Panc1 (cell line): Measurements from ENCODE around the gene SMG6.

Source experiments
- CTCF ChIP-seq: fragments of 450-650 bp; IDR thresholded peaks from 2 replicates; pipeline ENCODE4 v1.5.1; 2017; ENCODE audit warnings: mild to moderate bottlenecking
- POLR2AphosphoS5 ChIP-seq: IDR thresholded peaks from 2 replicates; pipeline ENCODE4 v1.6.1; 2012; ENCODE audit warnings: mild to moderate bottlenecking, low read depth, low read length, moderate library complexity
- TCF7L2 ChIP-seq: IDR thresholded peaks from 2 replicates; pipeline ENCODE4 v1.6.1; 2011; ENCODE audit warnings: mild to moderate bottlenecking, low read depth, low read length, inconsistent platforms
- TF ChIP-seq, protein P1 (sequence below), 2 experiments: IDR thresholded peaks; 2 replicates each; pipeline ENCODE4 v1.6.1; 2011 to 2012; ENCODE audit warnings: low read depth in 2 of 2, control low read depth in 1 of 2, low read length in 1 of 2, mild to moderate bottlenecking in 1 of 2, moderate library complexity in 1 of 2; ENCODE audit not compliant: insufficient read depth in 1 of 2

DNA sequence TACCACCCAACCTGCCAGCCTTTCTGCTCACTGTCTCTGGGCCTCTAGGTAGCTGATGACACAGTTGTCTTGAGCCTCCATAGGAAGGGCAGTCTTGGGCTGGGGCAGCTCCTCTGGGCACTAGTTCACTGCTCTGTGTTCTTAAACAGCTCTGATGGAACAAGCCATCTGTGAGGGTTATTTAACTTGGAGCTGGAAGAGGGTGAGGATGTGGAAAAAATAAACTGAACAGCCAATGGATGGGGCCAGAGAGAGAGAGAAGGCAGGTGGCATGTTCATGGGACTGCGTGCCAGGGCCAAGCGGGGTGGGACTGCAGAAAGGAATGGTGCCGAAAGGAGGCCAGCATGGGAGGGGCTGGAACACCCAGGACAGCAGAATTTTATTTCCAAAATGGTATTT lies 196.1 kb downstream of the SMG6 start:
- no peak for TF ChIP-seq CTCF
- no peak for TF ChIP-seq POLR2AphosphoS5
- no peak for TF ChIP-seq TCF7L2
- TF ChIP-seq, protein P1, sequence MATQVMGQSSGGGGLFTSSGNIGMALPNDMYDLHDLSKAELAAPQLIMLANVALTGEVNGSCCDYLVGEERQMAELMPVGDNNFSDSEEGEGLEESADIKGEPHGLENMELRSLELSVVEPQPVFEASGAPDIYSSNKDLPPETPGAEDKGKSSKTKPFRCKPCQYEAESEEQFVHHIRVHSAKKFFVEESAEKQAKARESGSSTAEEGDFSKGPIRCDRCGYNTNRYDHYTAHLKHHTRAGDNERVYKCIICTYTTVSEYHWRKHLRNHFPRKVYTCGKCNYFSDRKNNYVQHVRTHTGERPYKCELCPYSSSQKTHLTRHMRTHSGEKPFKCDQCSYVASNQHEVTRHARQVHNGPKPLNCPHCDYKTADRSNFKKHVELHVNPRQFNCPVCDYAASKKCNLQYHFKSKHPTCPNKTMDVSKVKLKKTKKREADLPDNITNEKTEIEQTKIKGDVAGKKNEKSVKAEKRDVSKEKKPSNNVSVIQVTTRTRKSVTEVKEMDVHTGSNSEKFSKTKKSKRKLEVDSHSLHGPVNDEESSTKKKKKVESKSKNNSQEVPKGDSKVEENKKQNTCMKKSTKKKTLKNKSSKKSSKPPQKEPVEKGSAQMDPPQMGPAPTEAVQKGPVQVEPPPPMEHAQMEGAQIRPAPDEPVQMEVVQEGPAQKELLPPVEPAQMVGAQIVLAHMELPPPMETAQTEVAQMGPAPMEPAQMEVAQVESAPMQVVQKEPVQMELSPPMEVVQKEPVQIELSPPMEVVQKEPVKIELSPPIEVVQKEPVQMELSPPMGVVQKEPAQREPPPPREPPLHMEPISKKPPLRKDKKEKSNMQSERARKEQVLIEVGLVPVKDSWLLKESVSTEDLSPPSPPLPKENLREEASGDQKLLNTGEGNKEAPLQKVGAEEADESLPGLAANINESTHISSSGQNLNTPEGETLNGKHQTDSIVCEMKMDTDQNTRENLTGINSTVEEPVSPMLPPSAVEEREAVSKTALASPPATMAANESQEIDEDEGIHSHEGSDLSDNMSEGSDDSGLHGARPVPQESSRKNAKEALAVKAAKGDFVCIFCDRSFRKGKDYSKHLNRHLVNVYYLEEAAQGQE (IDR thresholded peaks at IDR 0.05; ENCODE audit: insufficient read depth in 1 of 2, low read depth in 2 of 2, low read length in 1 of 2), result no peak
